Measurements from ENCODE around the gene EPN1. TPM values are rescaled to one million over a fixed set of nuclear protein-coding genes. Genes with fewer than 3 reads are reported as not detected.
A peak's percentile ranks its signal among the peaks of the same experiment; 100 is the strongest.

The EPN1 gene
- total and polyA plus RNA-seq, 9 of the 15 experiments (the other 6 are each of a cell fraction or from before 2014, with no cell fraction given): 0.08 to 138 (median 12.7) TPM

GRCh38 chr19:55689411-55690108 lies 14.5 kb downstream of the EPN1 start:
- in situ Hi-C loops (cut with MboI) (no loop called here), intact Hi-C loops (cut with micrococcal nuclease) (no loop called here)
- WGBS (ENCODE audit: insufficient coverage, low coverage, missing lambda C conversion rate): 93% methylated on average over 15 of the region's 35 CpGs
- H3K36me3 ChIP-seq (ENCODE audit: control insufficient read depth, insufficient read depth, low read length): peaks cover 90% of the 10 kb centered on the region; the same call in 2 of the 3 replicates
- no peak overlapping the region for H3K4me2 ChIP-seq (ENCODE audit: insufficient read depth, low read length)
- TF ChIP-seq BCLAF1 (IDR thresholded peaks at IDR 0.05; ENCODE audit: borderline replicate concordance in 1 of 2, control insufficient read depth in 1 of 2, low read depth in 2 of 2, low read length in 1 of 2) (no peak), DACH1 (IDR thresholded peaks at IDR 0.05; ENCODE audit: partially characterized antibody) (no peak), ATF1 (CRISPR knock-in tag; IDR thresholded peaks at IDR 0.05) (no peak), ATF1 (tag; IDR thresholded peaks at IDR 0.05) (no peak), ESRRA (IDR thresholded peaks at IDR 0.05; ENCODE audit: borderline replicate concordance, low read depth) (no peak), CEBPB (tag; IDR thresholded peaks at IDR 0.05) (no peak), POLR2G (IDR thresholded peaks at IDR 0.05; ENCODE audit: low read depth, low read length) (0 out of 2 replicates have a peak, but pooled peaks have one; percentile 11), XRCC4 (IDR thresholded peaks at IDR 0.05; ENCODE audit: extremely low read depth, insufficient read depth, insufficient read length) (no peak), RBFOX2 (IDR thresholded peaks at IDR 0.05; ENCODE audit: low read depth, low read length) (peak; percentile 11), ZNF699 (CRISPR knock-in tag; IDR thresholded peaks at IDR 0.05; ENCODE audit: insufficient replicate concordance) (no peak), YY1 (IDR thresholded peaks at IDR 0.05; ENCODE audit: borderline replicate concordance in 1 of 3, control insufficient read depth in 1 of 3, extremely low read depth in 1 of 3, insufficient read depth in 3 of 3, insufficient read length in 1 of 3, insufficient replicate concordance in 2 of 3, low read depth in 1 of 3, low read length in 2 of 3) (no peak), ZFP91 (CRISPR knock-in tag; IDR thresholded peaks at IDR 0.05) (no peak), ATF4 (CRISPR knock-in tag; IDR thresholded peaks at IDR 0.05) (no peak), RUNX1 (IDR thresholded peaks at IDR 0.05; ENCODE audit: low read depth) (no peak), ZNF232 (CRISPR knock-in tag; IDR thresholded peaks at IDR 0.05) (no peak)
- no peak overlapping the region for H3K27ac ChIP-seq (ENCODE audit: extremely low read depth, low read depth, low read length)
- H2AFZ ChIP-seq (ENCODE audit: low read depth, low read length): no peak overlapping the region
- no TSS peak for BruUV-seq (replicated peaks)
- H3K4me1 ChIP-seq (replicated peaks in 1 of 2; ENCODE audit: control insufficient read depth in 2 of 2, insufficient read depth in 2 of 2, low read length in 2 of 2): peaks cover 0 to 59% of the 10 kb centered on the region in 2 experiments; a peak in 3 of 5 replicates
- no peak for DNase-seq (ENCODE audit: extremely low read depth in 1 of 4, low spot score in 3 of 4)
- CTCF ChIA-PET (ENCODE audit: low intra/inter-chr PET ratio): no interaction called here
- no peak for FAIRE-seq
- no peak overlapping the region for H3K4me3 ChIP-seq
- H3K9me3 ChIP-seq (replicated peaks; ENCODE audit: control insufficient read depth, insufficient read depth, low read depth, low read length): no peaks in the 10 kb centered on the region
- no peaks in the 10 kb centered on the region for H3K9me1 ChIP-seq (ENCODE audit: control insufficient read depth, insufficient read depth, low read length)
- H4K20me1 ChIP-seq (replicated peaks; ENCODE audit: control insufficient read depth, insufficient read depth, low read length): peaks cover 32% of the 10 kb centered on the region
- H3K79me2 ChIP-seq (ENCODE audit: control insufficient read depth, insufficient read depth, low read length): peaks cover 9% of the 10 kb centered on the region; the same call in 2 of the 3 replicates
- no peaks in the 10 kb centered on the region for H3K27me3 ChIP-seq (ENCODE audit: control insufficient read depth in 2 of 2, insufficient read depth in 2 of 2, low read length in 2 of 2)
- ATAC-seq: no peak
- H3K9ac ChIP-seq (ENCODE audit: insufficient read depth in 1 of 2, low read depth in 2 of 2, low read length in 2 of 2): peak overlapping the region in 1 of 2 experiments; percentile 26; a peak in 1 of 4 replicates
- POLR2A ChIA-PET: interaction anchor here (0.6 kb wide), 1 partner anchor 33 kb away, joined by 3 read pairs; no protein-coding TSS in a partner anchor
